Lung (tissue), 12 donors: Measurements from ENCODE around the gene AGFG2. TPM values are rescaled to one million over a fixed set of nuclear protein-coding genes. Genes with fewer than 3 reads are reported as not detected.

Experiments used
- ATAC-seq: fragments of 200-7000 bp; cut with Tn5 transposase; one replicate; pipeline ENCODE4 v1.9.1; 2020; ENCODE audit warnings: moderate number of reproducible peaks; ENCODE audit not compliant: insufficient read depth, low FRiP score
- DNase-seq, 3 donors: peaks; one replicate each; pipeline ENCODE4 v3.0.0-alpha.2; 2013 to 2017
- H3K27ac ChIP-seq, 2 donors: one replicate each; pipeline ENCODE4 v1.5.1; 2013; ENCODE audit warnings: mild to moderate bottlenecking in 2 of 2, moderate library complexity in 2 of 2, control low read depth in 1 of 2, inconsistent platforms in 1 of 2, low read depth in 1 of 2, low read length in 1 of 2
- H3K27me3 ChIP-seq, 3 donors: one replicate each; pipeline ENCODE4 v1.5.1; 2013; ENCODE audit warnings: low read length in 2 of 3; ENCODE audit not compliant: control insufficient read depth in 3 of 3, insufficient read depth in 3 of 3
- H3K36me3 ChIP-seq, 4 donors: one replicate each; pipeline ENCODE4 v1.5.1; 2013; ENCODE audit warnings: low read length in 4 of 4, mild to moderate bottlenecking in 1 of 4, moderate library complexity in 1 of 4; ENCODE audit not compliant: control insufficient read depth in 4 of 4, insufficient read depth in 4 of 4
- H3K4me1 ChIP-seq, 5 donors: one replicate each; pipeline ENCODE4 v1.5.1; 2013; ENCODE audit warnings: low read length in 5 of 5, mild to moderate bottlenecking in 2 of 5, moderate library complexity in 1 of 5; ENCODE audit not compliant: control insufficient read depth in 5 of 5, insufficient read depth in 5 of 5
- H3K4me3 ChIP-seq: one replicate; pipeline ENCODE4 v1.5.1; 2013; ENCODE audit warnings: mild to moderate bottlenecking, control low read depth, moderate library complexity
- H3K9ac ChIP-seq, 2 donors: one replicate each; pipeline ENCODE4 v1.5.1; 2013; ENCODE audit warnings: low read length in 2 of 2, control low read depth in 1 of 2; ENCODE audit not compliant: insufficient read depth in 1 of 2
- H3K9me3 ChIP-seq, 4 donors: one replicate each; pipeline ENCODE4 v1.5.1; 2013; ENCODE audit warnings: low read length in 3 of 4, mild to moderate bottlenecking in 1 of 4, moderate library complexity in 1 of 4; ENCODE audit not compliant: control insufficient read depth in 4 of 4, insufficient read depth in 3 of 4
- CTCF ChIP-seq: IDR thresholded peaks from 2 replicates; pipeline ENCODE4 v1.5.1; 2012; ENCODE audit warnings: mild to moderate bottlenecking; ENCODE audit errors: control extremely low read depth, extremely low read depth
- WGBS, 2 donors: extraction: QIAGEN DNeasy Blood & Tissue Kit; methylation state at CpG; one replicate each; pipeline ENCODE4 v1.1.7; 2013; 5-methylcytosine and 5-hydroxymethylcytosine counted together
- polyA plus RNA-seq, 2 donors: library from polyadenylated mRNA; stranded (reverse); fragments of 200-250 nt; gene quantifications; one replicate each; pipeline ENCODE4 v1.2.1, GENCODE V29; 2013
- total RNA-seq, 2 donors: library from RNA; depleted of rRNA in 1 of 2; stranded (reverse); fragments of >200 nt in 1 of 2; gene quantifications; one replicate each; pipeline ENCODE4 v1.2.1, GENCODE V29; 2014 to 2021
- donor health status: control.
- donor health status: control.
- donor health status: Bipolar disorder and iron deficiency.
- donor health status: healthy.
- donor health status: DM: yes; HTN: yes; CAD: no.

Gene AGFG2
- total and polyA plus RNA-seq, 4 donors, result 15.9 to 36.0 (median 19.7) TPM

GRCh38 chr7:100574362-100575205 is 35.6 kb downstream of the AGFG2 start:
- 93% methylated on average over 44 of the region's 44 CpGs for WGBS, 2 donors
- no peaks in the 10 kb centered on the region for H3K9me3 ChIP-seq
- DNase-seq (no peak), ATAC-seq (no peak)
- H3K27ac ChIP-seq, result no peak overlapping the region
- no peak for TF ChIP-seq CTCF
- peaks cover 6 to 70% (median 24%) of the 10 kb centered on the region in 4 donors for H3K36me3 ChIP-seq
- H3K9ac ChIP-seq, result no peak overlapping the region
- H3K4me3 ChIP-seq, result no peak overlapping the region
- no peaks in the 10 kb centered on the region for H3K27me3 ChIP-seq
- H3K4me1 ChIP-seq, result peaks cover 0 to 14% (median 6%) of the 10 kb centered on the region in 5 donors

GRCh38 chr7:100575206-100575631 is 36.2 kb downstream of the AGFG2 start:
- no peaks in the 10 kb centered on the region for H3K9me3 ChIP-seq
- no peak overlapping the region for H3K4me3 ChIP-seq
- no peaks in the 10 kb centered on the region for H3K27me3 ChIP-seq
- no peak overlapping the region for H3K9ac ChIP-seq
- peaks cover 0 to 9% (median 2%) of the 10 kb centered on the region in 5 donors for H3K4me1 ChIP-seq
- no peak for DNase-seq
- no peak for TF ChIP-seq CTCF
- H3K27ac ChIP-seq, result no peak overlapping the region
- peaks cover 12 to 75% (median 26%) of the 10 kb centered on the region in 4 donors for H3K36me3 ChIP-seq
- 83 to 95% methylated on average over 14 of the region's 14 CpGs for WGBS, 2 donors
- no peak for ATAC-seq

GRCh38 chr7:100575746-100576383 is 36.9 kb downstream of the AGFG2 start:
- no peaks in the 10 kb centered on the region for H3K27me3 ChIP-seq
- no peak overlapping the region for H3K9ac ChIP-seq
- DNase-seq, result no peak
- no peak overlapping the region for H3K27ac ChIP-seq
- peaks cover 18 to 78% (median 29%) of the 10 kb centered on the region in 4 donors for H3K36me3 ChIP-seq
- no peak for TF ChIP-seq CTCF
- WGBS, 2 donors, result 91 to 92% methylated on average over 17 of the region's 17 CpGs
- no peak for ATAC-seq
- H3K4me1 ChIP-seq, result peaks cover 0 to 12% (median 2%) of the 10 kb centered on the region in 5 donors
- H3K9me3 ChIP-seq, result peaks cover 0 to 2% (median 0%) of the 10 kb centered on the region in 4 donors
- H3K4me3 ChIP-seq, result no peak overlapping the region
